SK-N-SH (cell line): ENCODE measurements around the gene HOXA1. TPM values are rescaled to one million over a fixed set of nuclear protein-coding genes. Genes with fewer than 3 reads are reported as not detected.

Source experiments
- CTCF ChIA-PET: fragments of 300-600, 350-600 bp; formaldehyde crosslinking; extraction: SDS; loops from one replicate; lab custom pipeline; 2021; lab: Yijun Ruan, JAX
- POLR2A ChIA-PET: fragments of 350-600 bp; sonication (Branson Sonifier 250); formaldehyde crosslinking; extraction: SDS; loops from one replicate; lab custom pipeline; 2020; ENCODE audit warnings: antibody characterized with exemption, inconsistent platforms; lab: Yijun Ruan, JAX
- DNase-seq: peaks from one replicate; pipeline ENCODE4 v3.0.0; 2012
- H2AFZ ChIP-seq: fragments of 200-600 bp; sonication (generic); 2 replicates; pipeline ENCODE4 v1.8.1; 2016; ENCODE audit warnings: antibody characterized with exemption, mild to moderate bottlenecking, low read depth
- H3F3A ChIP-seq: fragments of 200-600 bp; sonication (generic); replicated peaks from 2 replicates; pipeline ENCODE3; 2016; ENCODE audit warnings: antibody characterized with exemption, mild to moderate bottlenecking; ENCODE audit not compliant: insufficient read depth
- H3K27ac ChIP-seq, 2 experiments: fragments of 200-500 bp in 1 of 2; fragments of 200-600 bp in 1 of 2; sonication (Bioruptor generic) in 1 of 2; sonication (generic), shearing (Covaris generic) in 1 of 2; 2 replicates each; pipeline versions ENCODE4 v1.5.1 to v1.6.1; 2014 to 2016; ENCODE audit warnings: low read depth in 2 of 2, inconsistent platforms in 1 of 2, low read length in 1 of 2, mild to moderate bottlenecking in 1 of 2, mixed read lengths in 1 of 2
- H3K27me3 ChIP-seq: fragments of 200-600 bp; sonication (generic), shearing (Covaris generic); 2 replicates; pipeline ENCODE4 v1.6.1; 2016; ENCODE audit warnings: mixed run types; ENCODE audit not compliant: insufficient read depth
- H3K36me3 ChIP-seq, 2 experiments: fragments of 200-500 bp in 1 of 2; fragments of 200-600 bp in 1 of 2; sonication (Bioruptor generic) in 1 of 2; sonication (generic) in 1 of 2; replicated peaks in 1 of 2; 2 replicates each; pipeline versions ENCODE3 to v1.5.1; 2014 to 2016; ENCODE audit warnings: low read length in 1 of 2, mild to moderate bottlenecking in 1 of 2; ENCODE audit not compliant: insufficient read depth in 2 of 2, control insufficient read depth in 1 of 2
- H3K4me1 ChIP-seq, 2 experiments: fragments of 200-500 bp in 1 of 2; fragments of 200-600 bp in 1 of 2; sonication (Bioruptor generic) in 1 of 2; sonication (generic), shearing (Covaris generic) in 1 of 2; 2 replicates each; pipeline versions ENCODE4 v1.5.1 to v1.6.1; 2014 to 2016; ENCODE audit warnings: low read depth in 1 of 2, low read length in 1 of 2, mixed run types in 1 of 2; ENCODE audit not compliant: insufficient read depth in 2 of 2, control insufficient read depth in 1 of 2
- H3K4me2 ChIP-seq: fragments of 200-600 bp; sonication (generic), shearing (Covaris generic); 2 replicates; pipeline ENCODE4 v1.6.1; 2017; ENCODE audit warnings: mixed run types
- H3K4me3 ChIP-seq, 2 experiments: fragments of 200-500 bp in 1 of 2; fragments of 200-600 bp in 1 of 2; sonication (Bioruptor generic) in 1 of 2; sonication (generic), shearing (Covaris generic) in 1 of 2; 2 replicates each; pipeline versions ENCODE4 v1.5.1 to v1.8.1; 2014 to 2016; ENCODE audit warnings: low read depth in 2 of 2, inconsistent platforms in 1 of 2, low read length in 1 of 2, mild to moderate bottlenecking in 1 of 2, mixed read lengths in 1 of 2, moderate library complexity in 1 of 2
- H3K79me2 ChIP-seq: fragments of 200-600 bp; sonication (generic); 2 replicates; pipeline ENCODE4 v1.8.1; 2017; ENCODE audit warnings: mild to moderate bottlenecking; ENCODE audit not compliant: insufficient read depth
- H3K9ac ChIP-seq: fragments of 200-600 bp; sonication (generic); 2 replicates; pipeline ENCODE4 v1.6.1; 2017; ENCODE audit warnings: mixed run types
- H3K9me2 ChIP-seq: fragments of 200-600 bp; sonication (generic); 2 replicates; pipeline ENCODE4 v1.6.1; 2017; ENCODE audit warnings: mixed run types
- H3K9me3 ChIP-seq: fragments of 200-600 bp; sonication (generic); 2 replicates; pipeline ENCODE4 v1.6.1; 2017; ENCODE audit warnings: mixed run types, mild to moderate bottlenecking, moderate library complexity
- H4K20me1 ChIP-seq: fragments of 200-600 bp; sonication (generic); 2 replicates; pipeline ENCODE4 v1.6.1; 2017; ENCODE audit warnings: mild to moderate bottlenecking, mixed run types; ENCODE audit not compliant: insufficient read depth
- CHD2 ChIP-seq: fragments of 150-350 bp; IDR thresholded peaks from 2 replicates; pipeline ENCODE4 v1.6.1; 2018; ENCODE audit warnings: low read length; ENCODE audit not compliant: partially characterized antibody
- EZH2phosphoT487 ChIP-seq: fragments of 200-600 bp; sonication (generic); IDR thresholded peaks from 2 replicates; pipeline ENCODE4 v1.6.1; 2017; ENCODE audit warnings: low read depth, mixed run types, mild to moderate bottlenecking, antibody characterized with exemption, moderate library complexity, borderline replicate concordance
- GABPA ChIP-seq: IDR thresholded peaks from 2 replicates; pipeline ENCODE4 v1.4.0; 2012; ENCODE audit warnings: low read depth, mild to moderate bottlenecking
- RCOR1 ChIP-seq: fragments of 150-350 bp; IDR thresholded peaks from 2 replicates; pipeline ENCODE4 v1.6.1; 2017; ENCODE audit warnings: antibody characterized with exemption, low read length
- WGBS: methylation state at CpG from one replicate; pipeline ENCODE4 v1.1.6; 2017; ENCODE audit warnings: low lambda C conversion rate; 5-methylcytosine and 5-hydroxymethylcytosine counted together
- polyA plus RNA-seq, 3 experiments: library from polyadenylated mRNA; depleted of rRNA; stranded (reverse); fragments of >200 nt; gene quantifications; 2 replicates each; pipeline ENCODE4 v1.2.3, GENCODE V29; 2012

HOXA1 gene
- polyA plus RNA-seq, 1 of the 3 experiments (the other 2 are of a cell fraction): not detected

DNA sequence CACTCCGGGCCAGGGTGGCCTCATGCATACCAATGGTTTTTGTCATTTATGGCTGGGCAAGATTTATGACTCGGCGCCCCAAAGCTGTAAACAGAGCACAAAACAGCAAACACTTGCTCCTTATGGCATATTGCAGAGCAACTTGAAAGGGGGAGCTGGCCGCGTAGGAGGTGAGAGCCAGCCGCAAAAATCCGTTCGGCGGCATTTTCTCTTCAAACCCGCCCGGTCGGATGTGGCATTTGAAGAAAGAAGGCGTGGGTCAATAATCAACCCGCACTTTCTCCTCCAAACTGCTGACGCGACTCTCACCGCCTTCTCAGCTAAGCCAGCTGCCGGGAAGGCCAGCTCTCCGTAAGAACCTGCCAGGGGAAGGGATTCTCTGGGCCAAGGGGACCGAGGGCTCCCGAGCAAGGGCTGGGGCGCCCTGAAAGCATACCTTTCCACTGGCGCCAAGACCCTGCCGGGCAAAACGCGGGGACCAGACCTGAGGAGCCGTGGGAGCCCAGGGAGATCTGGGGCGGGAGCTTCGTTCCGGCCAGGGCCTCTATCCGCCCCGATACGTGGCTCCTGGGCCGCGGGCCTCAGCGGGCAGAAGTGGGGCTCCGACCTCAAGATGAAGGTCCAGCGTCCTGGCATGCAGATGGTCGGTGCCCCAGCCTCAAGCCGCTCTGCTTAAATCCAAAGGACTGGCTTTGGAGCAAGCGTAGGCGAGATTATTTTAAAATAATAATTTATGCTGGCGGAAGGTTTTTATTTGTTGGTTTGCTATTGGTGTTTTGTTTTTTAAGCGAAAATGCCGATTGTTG lies 19.6 kb upstream of the HOXA1 start:
- Histone ChIP-seq H3K36me3 (no peaks in the 10 kb centered on the region), H4K20me1 (no peaks in the 10 kb centered on the region), H3K4me2 (no peak overlapping the region), H3K9me2 (no peaks in the 10 kb centered on the region), H3K9ac (no peak overlapping the region), H3K79me2 (no peaks in the 10 kb centered on the region), H3K27me3 (peaks cover 94% of the 10 kb centered on the region), H3K9me3 (no peaks in the 10 kb centered on the region), H3K4me1 (no peaks in the 10 kb centered on the region; a peak in 1 of 4 replicates), H3K27ac (no peak overlapping the region), H2AFZ (no peak overlapping the region), H3K4me3 (no peak overlapping the region), H3F3A (peaks cover 5% of the 10 kb centered on the region)
- DNase-seq: no peak
- POLR2A ChIA-PET: no interaction called here
- CTCF ChIA-PET: interaction anchor here (0.8 to 2.2 kb wide), 8 partner anchors 11 to 434 kb away, joined by 3 to 6 read pairs (median 3); partner anchors contain the start of genes HOXA4 and HOXA5
- TF ChIP-seq EZH2phosphoT487: 0 out of 2 replicates have a peak, but pooled peaks have one; percentile 5
- TF ChIP-seq RCOR1: no peak
- 10% methylated on average over 45 of the region's 45 CpGs for WGBS

DNA sequence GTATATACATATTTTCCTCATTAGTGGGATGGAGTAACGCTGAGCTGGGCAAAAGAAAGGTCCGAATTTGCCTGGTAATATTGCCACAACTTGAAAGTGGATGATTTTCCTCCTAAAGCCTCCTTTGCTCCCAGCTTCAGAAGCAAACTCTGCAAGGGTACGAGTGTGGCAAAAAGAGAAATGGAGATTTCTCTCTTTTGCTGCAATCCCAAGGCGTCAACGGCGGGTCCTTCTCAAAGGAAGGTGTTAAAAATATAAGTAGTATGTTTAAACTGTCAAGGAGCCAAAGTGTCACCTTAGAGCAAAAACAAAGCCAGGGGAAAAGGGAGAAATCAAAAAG lies 19.1 kb upstream of the HOXA1 start:
- POLR2A ChIA-PET: no interaction called here
- no peak for TF ChIP-seq GABPA
- TF ChIP-seq EZH2phosphoT487: peak; percentile 24; the same call in 1 of the 2 replicates
- TF ChIP-seq, all 33 proteins: peak for 1
- Histone ChIP-seq H4K20me1 (no peaks in the 10 kb centered on the region), H3K4me3 (no peak overlapping the region), H3K4me2 (no peak overlapping the region), H3K27ac (no peak overlapping the region), H3K4me1 (no peaks in the 10 kb centered on the region; a peak in 1 of 4 replicates), H3K9me2 (no peaks in the 10 kb centered on the region), H2AFZ (no peak overlapping the region), H3K9ac (no peak overlapping the region), H3K27me3 (peaks cover 94% of the 10 kb centered on the region), H3F3A (peaks cover 5% of the 10 kb centered on the region), H3K9me3 (no peaks in the 10 kb centered on the region), H3K79me2 (no peaks in the 10 kb centered on the region), H3K36me3 (no peaks in the 10 kb centered on the region)
- DNase-seq: no peak
- 10% methylated on average over 6 of the region's 6 CpGs for WGBS
- CTCF ChIA-PET: interaction anchor here (0.7 to 1.6 kb wide), 6 partner anchors 12 to 433 kb away, joined by 3 to 4 read pairs (median 3); partner anchors contain the start of genes HOXA4 and HOXA5

DNA sequence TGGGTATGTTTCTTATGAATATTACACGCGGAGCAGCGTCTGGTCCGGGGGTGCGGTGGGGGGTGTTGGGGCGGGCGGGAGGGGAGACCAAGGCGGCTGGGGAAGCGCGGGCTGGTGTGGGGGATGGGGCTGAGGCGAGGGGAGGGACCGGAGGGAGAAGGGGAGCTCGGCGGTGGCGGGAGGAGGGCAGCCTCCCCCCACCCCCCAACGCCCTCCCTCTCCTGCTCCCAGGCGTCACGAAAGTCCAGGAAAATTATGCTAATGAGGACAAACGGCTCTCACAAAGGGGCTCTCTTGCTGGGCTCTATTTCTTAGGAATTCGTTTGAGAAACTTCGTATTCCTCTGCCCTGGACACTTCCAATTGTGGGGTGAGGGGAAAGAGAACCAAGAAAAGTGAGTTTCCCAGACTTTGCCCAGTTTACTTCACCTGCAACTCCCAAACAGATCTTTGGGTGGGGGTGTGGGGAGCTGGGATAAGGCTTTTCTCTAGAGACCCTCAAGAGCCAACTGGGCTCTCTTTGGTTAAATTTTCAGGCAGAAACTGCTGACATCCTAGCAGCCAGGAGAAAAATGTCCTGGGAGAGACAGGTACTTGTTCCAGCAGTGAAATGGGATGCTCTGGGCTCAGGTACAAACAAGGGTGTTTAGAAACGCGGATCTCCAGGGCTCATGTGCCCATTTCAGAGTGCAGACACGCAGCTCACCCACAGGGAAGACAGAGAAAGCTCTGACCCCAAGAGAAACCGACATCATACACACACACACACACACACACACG lies 18.4 kb upstream of the HOXA1 start:
- Histone ChIP-seq H3K36me3 (no peaks in the 10 kb centered on the region), H3K27ac (no peak overlapping the region), H3K9me3 (no peaks in the 10 kb centered on the region), H3K4me3 (no peak overlapping the region), H4K20me1 (no peaks in the 10 kb centered on the region), H3K9me2 (no peaks in the 10 kb centered on the region), H3K79me2 (no peaks in the 10 kb centered on the region), H3F3A (peaks cover 5% of the 10 kb centered on the region), H2AFZ (no peak overlapping the region), H3K27me3 (peaks cover 94% of the 10 kb centered on the region), H3K4me2 (no peak overlapping the region), H3K4me1 (no peaks in the 10 kb centered on the region; a peak in 1 of 4 replicates)
- DNase-seq: peak; percentile 52
- WGBS: 7% methylated on average over 12 of the region's 26 CpGs
- ChIA-PET CTCF (interaction anchor here (0.7 to 1.4 kb wide), 4 partner anchors 14 to 29 kb away, joined by 3 to 4 read pairs (median 4); partner anchors contain the start of genes HOXA4 and HOXA5), POLR2A (no interaction called here)
- 0 out of 2 replicates have a peak, but pooled peaks have one; percentile 39 for TF ChIP-seq EZH2phosphoT487
- no peak for TF ChIP-seq CHD2
- TF ChIP-seq, all 33 proteins: peak for 1
- no peak overlapping the region for H3K9ac ChIP-seq
